ENCODE results near the gene SLC22A8. TPM values are rescaled to one million over a fixed set of nuclear protein-coding genes. Genes with fewer than 3 reads are reported as not detected.

Gene SLC22A8
- total RNA-seq, 1 experiment from 2014 or later = not detected

DNA sequence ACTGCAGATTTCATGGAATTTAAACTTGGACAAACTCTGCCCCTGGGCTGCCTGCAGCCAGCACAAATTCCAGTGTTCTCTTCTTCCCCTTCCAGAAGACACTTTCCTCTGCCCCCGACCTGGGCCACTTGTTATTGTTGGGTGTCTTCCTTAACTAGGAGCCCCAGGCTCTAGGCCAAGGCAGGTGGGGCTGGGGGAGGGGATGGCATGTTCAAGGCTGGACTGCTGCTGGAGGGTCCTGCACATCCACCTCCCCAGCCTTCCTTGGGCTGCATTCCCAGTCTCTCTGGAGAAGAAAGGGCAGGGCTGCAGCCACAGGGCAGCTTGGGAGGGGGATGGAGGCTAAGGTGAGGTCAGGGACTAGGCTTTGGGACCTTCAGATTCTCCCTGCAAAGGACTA, 19.4 kb downstream of the SLC22A8 start:
- intact Hi-C loops (cut with micrococcal nuclease; ENCODE audit: unreplicated experiment) = no loop called here
- TF ChIP-seq, protein P1, sequence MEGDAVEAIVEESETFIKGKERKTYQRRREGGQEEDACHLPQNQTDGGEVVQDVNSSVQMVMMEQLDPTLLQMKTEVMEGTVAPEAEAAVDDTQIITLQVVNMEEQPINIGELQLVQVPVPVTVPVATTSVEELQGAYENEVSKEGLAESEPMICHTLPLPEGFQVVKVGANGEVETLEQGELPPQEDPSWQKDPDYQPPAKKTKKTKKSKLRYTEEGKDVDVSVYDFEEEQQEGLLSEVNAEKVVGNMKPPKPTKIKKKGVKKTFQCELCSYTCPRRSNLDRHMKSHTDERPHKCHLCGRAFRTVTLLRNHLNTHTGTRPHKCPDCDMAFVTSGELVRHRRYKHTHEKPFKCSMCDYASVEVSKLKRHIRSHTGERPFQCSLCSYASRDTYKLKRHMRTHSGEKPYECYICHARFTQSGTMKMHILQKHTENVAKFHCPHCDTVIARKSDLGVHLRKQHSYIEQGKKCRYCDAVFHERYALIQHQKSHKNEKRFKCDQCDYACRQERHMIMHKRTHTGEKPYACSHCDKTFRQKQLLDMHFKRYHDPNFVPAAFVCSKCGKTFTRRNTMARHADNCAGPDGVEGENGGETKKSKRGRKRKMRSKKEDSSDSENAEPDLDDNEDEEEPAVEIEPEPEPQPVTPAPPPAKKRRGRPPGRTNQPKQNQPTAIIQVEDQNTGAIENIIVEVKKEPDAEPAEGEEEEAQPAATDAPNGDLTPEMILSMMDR (conservative IDR thresholded peaks at IDR 0.05) = no peak
- no peak for TF ChIP-seq EZH2 (IDR thresholded peaks at IDR 0.05; ENCODE audit: low read depth)
- Histone ChIP-seq H3K9me3 (ENCODE audit: insufficient read depth, low read depth) (no peaks in the 10 kb centered on the region), H3K4me2 (no peak overlapping the region), H3K79me2 (ENCODE audit: low read depth) (no peaks in the 10 kb centered on the region), H3K36me3 (ENCODE audit: low read depth) (no peaks in the 10 kb centered on the region), H3K4me1 (replicated peaks; ENCODE audit: insufficient read depth) (no peaks in the 10 kb centered on the region), H3K27me3 (ENCODE audit: insufficient read depth, low read depth) (peaks cover 89% of the 10 kb centered on the region), H3K4me3 (no peak overlapping the region), H2AFZ (no peak overlapping the region), H4K20me1 (ENCODE audit: insufficient read depth) (no peaks in the 10 kb centered on the region), H3K9me2 (ENCODE audit: insufficient read depth) (no peaks in the 10 kb centered on the region), H3F3A (ENCODE audit: insufficient read depth, low read depth) (no peaks in the 10 kb centered on the region), H3K27ac (no peak overlapping the region)
- no peak for DNase-seq
- ChIA-PET POLR2A (ENCODE audit: unreplicated experiment) (no interaction called here), CTCF (no interaction called here)
- no TSS peak for BruUV-seq (replicated peaks)

GRCh38 chr11:62994775-62995174, 20.9 kb downstream of the SLC22A8 start:
- CTCF ChIA-PET = no interaction called here
- no peaks in the 10 kb centered on the region for H3K9me3 ChIP-seq (ENCODE audit: insufficient read depth, low read depth)
- no peaks in the 10 kb centered on the region for H3F3A ChIP-seq (ENCODE audit: insufficient read depth, low read depth)
- no peaks in the 10 kb centered on the region for H3K79me2 ChIP-seq (ENCODE audit: low read depth)
- no peak for TF ChIP-seq EZH2 (IDR thresholded peaks at IDR 0.05; ENCODE audit: low read depth)
- TF ChIP-seq, protein P1 (conservative IDR thresholded peaks at IDR 0.05) = no peak
- POLR2A ChIA-PET (ENCODE audit: unreplicated experiment) = no interaction called here
- H3K4me1 ChIP-seq (replicated peaks; ENCODE audit: insufficient read depth) = no peaks in the 10 kb centered on the region
- no peaks in the 10 kb centered on the region for H4K20me1 ChIP-seq (ENCODE audit: insufficient read depth)
- no peaks in the 10 kb centered on the region for H3K9me2 ChIP-seq (ENCODE audit: insufficient read depth)
- DNase-seq = no peak
- no peak overlapping the region for H3K27ac ChIP-seq
- no peak overlapping the region for H3K4me2 ChIP-seq
- no TSS peak for BruUV-seq (replicated peaks)
- H2AFZ ChIP-seq = no peak overlapping the region
- intact Hi-C loops (cut with micrococcal nuclease; ENCODE audit: unreplicated experiment) = no loop called here
- H3K4me3 ChIP-seq = no peak overlapping the region
- peaks cover 98% of the 10 kb centered on the region for H3K27me3 ChIP-seq (ENCODE audit: insufficient read depth, low read depth)
- no peaks in the 10 kb centered on the region for H3K36me3 ChIP-seq (ENCODE audit: low read depth)

GRCh38 chr11:62988276-62988675, 27.4 kb downstream of the SLC22A8 start:
- Histone ChIP-seq H3K4me2 (no peak overlapping the region), H3K4me1 (replicated peaks; ENCODE audit: insufficient read depth) (no peaks in the 10 kb centered on the region), H4K20me1 (ENCODE audit: insufficient read depth) (no peaks in the 10 kb centered on the region), H3K27ac (no peak overlapping the region), H3K36me3 (ENCODE audit: low read depth) (no peaks in the 10 kb centered on the region), H3K79me2 (ENCODE audit: low read depth) (no peaks in the 10 kb centered on the region), H3K9me2 (ENCODE audit: insufficient read depth) (no peaks in the 10 kb centered on the region), H2AFZ (no peak overlapping the region), H3K4me3 (no peak overlapping the region), H3K9me3 (ENCODE audit: insufficient read depth, low read depth) (no peaks in the 10 kb centered on the region), H3K27me3 (ENCODE audit: insufficient read depth, low read depth) (peaks cover 97% of the 10 kb centered on the region), H3F3A (ENCODE audit: insufficient read depth, low read depth) (no peaks in the 10 kb centered on the region)
- CTCF ChIA-PET = no interaction called here
- DNase-seq = no peak
- intact Hi-C loops (cut with micrococcal nuclease; ENCODE audit: unreplicated experiment) = no loop called here
- TF ChIP-seq, protein P1 (conservative IDR thresholded peaks at IDR 0.05) = no peak
- TF ChIP-seq EZH2 (IDR thresholded peaks at IDR 0.05; ENCODE audit: low read depth) = no peak
- BruUV-seq (replicated peaks) = no TSS peak
- POLR2A ChIA-PET (ENCODE audit: unreplicated experiment) = no interaction called here

All from PC-9 (cell line).